Liver (tissue), 9 donors: ENCODE results near the gene DNAI4. TPM values are rescaled to one million over a fixed set of nuclear protein-coding genes. Genes with fewer than 3 reads are reported as not detected.

ENCODE experiments used
- DNase-seq: peaks from one replicate; pipeline ENCODE4 v3.0.0-alpha.2; 2017; ENCODE audit warnings: low spot score
- H3K27ac ChIP-seq, 2 donors: one replicate each; pipeline ENCODE4 v1.7.0; 2013; ENCODE audit warnings: inconsistent platforms in 2 of 2, low read length in 2 of 2, control low read depth in 1 of 2, low read depth in 1 of 2, mild to moderate bottlenecking in 1 of 2
- H3K27me3 ChIP-seq, 4 donors: one replicate each; pipeline versions ENCODE4 v1.6.1 to v1.7.0; 2013; ENCODE audit warnings: low read length in 3 of 4, inconsistent platforms in 1 of 4, mild to moderate bottlenecking in 1 of 4, moderate library complexity in 1 of 4; ENCODE audit not compliant: control insufficient read depth in 4 of 4, insufficient read depth in 4 of 4
- H3K36me3 ChIP-seq, 4 donors: one replicate each; pipeline versions ENCODE4 v1.6.1 to v1.7.0; 2013; ENCODE audit warnings: low read length in 3 of 4, mild to moderate bottlenecking in 3 of 4, low read depth in 1 of 4, moderate library complexity in 1 of 4; ENCODE audit not compliant: control insufficient read depth in 4 of 4, insufficient read depth in 3 of 4
- H3K4me1 ChIP-seq, 4 donors: one replicate each; pipeline versions ENCODE4 v1.6.1 to v1.7.0; 2013; ENCODE audit warnings: low read length in 3 of 4, mild to moderate bottlenecking in 3 of 4, moderate library complexity in 1 of 4; ENCODE audit not compliant: control insufficient read depth in 4 of 4, insufficient read depth in 4 of 4
- H3K4me3 ChIP-seq, 3 donors: one replicate each; pipeline versions ENCODE4 v1.6.1 to v1.7.0; 2013; ENCODE audit warnings: low read length in 3 of 3, control low read depth in 1 of 3, low read depth in 1 of 3, mild to moderate bottlenecking in 1 of 3
- H3K9ac ChIP-seq, 2 donors: one replicate each; pipeline ENCODE4 v1.7.0; 2013; ENCODE audit warnings: low read length in 2 of 2, mild to moderate bottlenecking in 2 of 2, moderate library complexity in 2 of 2, control low read depth in 1 of 2, low read depth in 1 of 2
- H3K9me3 ChIP-seq, 4 donors: one replicate each; pipeline versions ENCODE4 v1.6.1 to v1.7.0; 2013; ENCODE audit warnings: low read length in 3 of 4; ENCODE audit not compliant: control insufficient read depth in 4 of 4
- ATF3 ChIP-seq: IDR thresholded peaks from 2 replicates; pipeline ENCODE4 v1.6.1; 2016; ENCODE audit warnings: antibody characterized with exemption
- CTCF ChIP-seq: fragments of 150-350 bp; IDR thresholded peaks from 2 replicates; pipeline ENCODE4 v1.5.1; 2017; ENCODE audit warnings: improper control_type of control experiment, low read depth, low read length; ENCODE audit not compliant: missing input control
- FOXA1 ChIP-seq: IDR thresholded peaks from 2 replicates; pipeline ENCODE4 v1.6.1; 2016; ENCODE audit warnings: antibody characterized with exemption
- FOXA2 ChIP-seq: IDR thresholded peaks from 2 replicates; pipeline ENCODE4 v1.6.1; 2016; ENCODE audit warnings: antibody characterized with exemption
- GABPA ChIP-seq, 2 donors: IDR thresholded peaks in 1 of 2; conservative IDR thresholded peaks in 1 of 2; 2 replicates each; pipeline ENCODE4 v1.6.1; 2016; ENCODE audit warnings: antibody characterized with exemption in 2 of 2, mild to moderate bottlenecking in 1 of 2, moderate library complexity in 1 of 2
- HNF4A ChIP-seq, 2 donors: conservative IDR thresholded peaks; 2 replicates each; pipeline ENCODE4 v1.6.1; 2016; ENCODE audit warnings: antibody characterized with exemption in 2 of 2, mild to moderate bottlenecking in 2 of 2
- HNF4G ChIP-seq: IDR thresholded peaks from 2 replicates; pipeline ENCODE4 v1.6.1; 2016; ENCODE audit warnings: antibody characterized with exemption
- JUND ChIP-seq, 2 donors: IDR thresholded peaks; 2 replicates each; pipeline ENCODE4 v1.6.1; 2016; ENCODE audit warnings: antibody characterized with exemption in 2 of 2
- NR2F2 ChIP-seq: IDR thresholded peaks from 2 replicates; pipeline ENCODE4 v1.6.1; 2016; ENCODE audit warnings: antibody characterized with exemption
- RAD21 ChIP-seq, 2 donors: IDR thresholded peaks; 2 replicates each; pipeline ENCODE4 v1.6.1; 2016; ENCODE audit warnings: antibody characterized with exemption in 2 of 2, mild to moderate bottlenecking in 2 of 2
- REST ChIP-seq: IDR thresholded peaks from 2 replicates; pipeline ENCODE4 v1.6.1; 2016; ENCODE audit warnings: antibody characterized with exemption, mild to moderate bottlenecking
- RXRA ChIP-seq, 2 donors: IDR thresholded peaks; 2 replicates each; pipeline ENCODE4 v1.6.1; 2017 to 2018; ENCODE audit warnings: antibody characterized with exemption in 2 of 2, mild to moderate bottlenecking in 1 of 2
- SP1 ChIP-seq: IDR thresholded peaks from 2 replicates; pipeline ENCODE4 v1.6.1; 2018; ENCODE audit warnings: antibody characterized with exemption, mild to moderate bottlenecking
- TAF1 ChIP-seq: conservative IDR thresholded peaks from 2 replicates; pipeline ENCODE4 v1.6.1; 2016; ENCODE audit warnings: antibody characterized with exemption, mild to moderate bottlenecking
- YY1 ChIP-seq: IDR thresholded peaks from 2 replicates; pipeline ENCODE4 v1.6.1; 2016; ENCODE audit warnings: antibody characterized with exemption, mild to moderate bottlenecking
- WGBS: extraction: QIAGEN DNeasy Blood & Tissue Kit; methylation state at CpG from one replicate; pipeline ENCODE4 v1.1.7; 2013; 5-methylcytosine and 5-hydroxymethylcytosine counted together
- polyA plus RNA-seq, 2 donors: library from polyadenylated mRNA; stranded (reverse) in 1 of 2; unstranded in 1 of 2; fragments of 200-250 nt in 1 of 2; fragments of >200 nt in 1 of 2; fragmentation: Nextera tagmentation in 1 of 2; extraction: Ambion mirVana in 1 of 2; gene quantifications; one replicate each; pipeline versions ENCODE4 v1.2.1 to v1.2.3, GENCODE V29; 2013 to 2015
- total RNA-seq, 2 donors: library from RNA; depleted of rRNA; stranded (reverse); fragments of >200 nt; gene quantifications; one replicate each; pipeline ENCODE4 v1.2.3, GENCODE V29; 2014
- TF ChIP-seq, protein P1 (sequence below): IDR thresholded peaks from 2 replicates; pipeline ENCODE4 v1.6.1; 2016; ENCODE audit warnings: antibody characterized with exemption
- TF ChIP-seq, protein P2 (sequence below): IDR thresholded peaks from 2 replicates; pipeline ENCODE4 v1.6.1; 2016; ENCODE audit warnings: antibody characterized with exemption
- donor health status: healthy.
- donor health status: healthy.
- donor health status: healthy.
- donor health status: healthy.
- donor health status: healthy.

Gene DNAI4
- total and polyA plus RNA-seq, 4 donors = 0.42 to 1.8 (median 0.84) TPM

DNA sequence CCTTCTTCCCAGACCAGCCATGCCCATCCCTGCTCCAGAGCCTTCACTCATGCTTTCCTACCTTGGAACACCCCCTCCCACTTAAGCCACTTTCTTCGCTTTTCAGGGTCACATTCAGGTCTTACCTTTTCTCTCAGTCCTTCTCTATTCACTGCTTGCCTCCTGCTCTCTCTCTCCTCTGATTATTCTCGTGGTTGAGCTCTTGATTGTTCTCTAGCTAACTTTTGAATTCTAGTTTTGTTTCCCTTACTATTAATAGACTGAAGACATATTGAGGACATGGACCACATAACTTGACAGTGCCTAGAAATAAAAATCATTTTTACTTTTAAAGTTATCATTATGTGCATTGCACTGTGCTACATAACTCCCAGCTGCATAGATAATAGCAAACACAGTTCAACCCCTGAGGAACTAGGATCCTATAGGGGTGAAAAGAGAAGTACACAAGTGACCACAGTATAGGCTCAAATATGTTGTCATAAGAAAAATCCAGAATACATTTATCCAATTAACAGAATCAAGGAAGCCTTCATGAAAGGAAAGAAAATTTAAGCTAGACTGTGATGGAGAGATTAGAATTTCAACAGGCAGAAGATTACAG, 145.1 kb downstream of the DNAI4 start:
- Histone ChIP-seq H3K27me3 (no peaks in the 10 kb centered on the region), H3K9ac (no peak overlapping the region), H3K4me3 (no peak overlapping the region), H3K4me1 (no peaks in the 10 kb centered on the region), H3K9me3 (no peaks in the 10 kb centered on the region), H3K27ac (no peak overlapping the region), H3K36me3 (peaks cover 0 to 6% (median 0%) of the 10 kb centered on the region in 4 donors)
- 88% methylated on average over 2 of the region's 2 CpGs for WGBS
- no peak for DNase-seq
- no peak for TF ChIP-seq NR2F2
- no peak for TF ChIP-seq HNF4G
- no peak for TF ChIP-seq REST
- TF ChIP-seq HNF4A (conservative IDR thresholded peaks at IDR 0.05) = no peak
- no peak for TF ChIP-seq CTCF
- no peak for TF ChIP-seq FOXA1
- TF ChIP-seq, protein P1, sequence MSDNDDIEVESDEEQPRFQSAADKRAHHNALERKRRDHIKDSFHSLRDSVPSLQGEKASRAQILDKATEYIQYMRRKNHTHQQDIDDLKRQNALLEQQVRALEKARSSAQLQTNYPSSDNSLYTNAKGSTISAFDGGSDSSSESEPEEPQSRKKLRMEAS = no peak
- no peak for TF ChIP-seq FOXA2
- no peak for TF ChIP-seq RAD21 (IDR thresholded peaks at IDR 0.05)
- TF ChIP-seq SP1 = no peak
- TF ChIP-seq GABPA (IDR thresholded peaks at IDR 0.05 in 1 of 2, conservative IDR thresholded peaks at IDR 0.05 in 1 of 2) = no peak
- TF ChIP-seq TAF1 = no peak
- no peak for TF ChIP-seq RXRA (IDR thresholded peaks at IDR 0.05)
- no peak for TF ChIP-seq ATF3
- TF ChIP-seq, protein P2, sequence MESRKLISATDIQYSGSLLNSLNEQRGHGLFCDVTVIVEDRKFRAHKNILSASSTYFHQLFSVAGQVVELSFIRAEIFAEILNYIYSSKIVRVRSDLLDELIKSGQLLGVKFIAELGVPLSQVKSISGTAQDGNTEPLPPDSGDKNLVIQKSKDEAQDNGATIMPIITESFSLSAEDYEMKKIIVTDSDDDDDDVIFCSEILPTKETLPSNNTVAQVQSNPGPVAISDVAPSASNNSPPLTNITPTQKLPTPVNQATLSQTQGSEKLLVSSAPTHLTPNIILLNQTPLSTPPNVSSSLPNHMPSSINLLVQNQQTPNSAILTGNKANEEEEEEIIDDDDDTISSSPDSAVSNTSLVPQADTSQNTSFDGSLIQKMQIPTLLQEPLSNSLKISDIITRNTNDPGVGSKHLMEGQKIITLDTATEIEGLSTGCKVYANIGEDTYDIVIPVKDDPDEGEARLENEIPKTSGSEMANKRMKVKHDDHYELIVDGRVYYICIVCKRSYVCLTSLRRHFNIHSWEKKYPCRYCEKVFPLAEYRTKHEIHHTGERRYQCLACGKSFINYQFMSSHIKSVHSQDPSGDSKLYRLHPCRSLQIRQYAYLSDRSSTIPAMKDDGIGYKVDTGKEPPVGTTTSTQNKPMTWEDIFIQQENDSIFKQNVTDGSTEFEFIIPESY = no peak
- TF ChIP-seq YY1 = no peak
- TF ChIP-seq JUND (IDR thresholded peaks at IDR 0.05) = no peak
